ENCODE results near the gene ESYT3.

- TF ChIP-seq, protein P1, sequence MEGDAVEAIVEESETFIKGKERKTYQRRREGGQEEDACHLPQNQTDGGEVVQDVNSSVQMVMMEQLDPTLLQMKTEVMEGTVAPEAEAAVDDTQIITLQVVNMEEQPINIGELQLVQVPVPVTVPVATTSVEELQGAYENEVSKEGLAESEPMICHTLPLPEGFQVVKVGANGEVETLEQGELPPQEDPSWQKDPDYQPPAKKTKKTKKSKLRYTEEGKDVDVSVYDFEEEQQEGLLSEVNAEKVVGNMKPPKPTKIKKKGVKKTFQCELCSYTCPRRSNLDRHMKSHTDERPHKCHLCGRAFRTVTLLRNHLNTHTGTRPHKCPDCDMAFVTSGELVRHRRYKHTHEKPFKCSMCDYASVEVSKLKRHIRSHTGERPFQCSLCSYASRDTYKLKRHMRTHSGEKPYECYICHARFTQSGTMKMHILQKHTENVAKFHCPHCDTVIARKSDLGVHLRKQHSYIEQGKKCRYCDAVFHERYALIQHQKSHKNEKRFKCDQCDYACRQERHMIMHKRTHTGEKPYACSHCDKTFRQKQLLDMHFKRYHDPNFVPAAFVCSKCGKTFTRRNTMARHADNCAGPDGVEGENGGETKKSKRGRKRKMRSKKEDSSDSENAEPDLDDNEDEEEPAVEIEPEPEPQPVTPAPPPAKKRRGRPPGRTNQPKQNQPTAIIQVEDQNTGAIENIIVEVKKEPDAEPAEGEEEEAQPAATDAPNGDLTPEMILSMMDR (IDR thresholded peaks at IDR 0.05; ENCODE audit: low read depth, low read length), result no peak
- TF ChIP-seq EZH2phosphoT487 (IDR thresholded peaks at IDR 0.05; ENCODE audit: low read depth), result no peak
Observed at GRCh38 chr3:138477801-138478200, 43.4 kb downstream of the ESYT3 start.

Measured in OCI-LY3 (cell line).